WTC11 (cell line): ENCODE data around the gene IPO11. TPM values are rescaled to one million over a fixed set of nuclear protein-coding genes. Genes with fewer than 3 reads are reported as not detected.
A peak's percentile ranks its signal among the peaks of the same experiment; 100 is the strongest.
"Not testable (repeated sequence)": the region's sequence is repeated elsewhere in the genome, so short reads cannot be mapped to it uniquely, and the experiment has no call there.

ENCODE experiments used
- ATAC-seq: fragments of 200-7000 bp; cut with Tn5 transposase; 2 replicates; pipeline ENCODE4 v1.10.0; 2021; ENCODE audit warnings: mild to moderate bottlenecking, moderate library complexity
- CTCF ChIA-PET: fragments of 300-600 bp; sonication (Branson Sonifier 250); formaldehyde crosslinking; loops from one replicate; lab custom pipeline; 2021; ENCODE audit warnings: antibody characterized with exemption; lab: Charles Lee
- POLR2A ChIA-PET: fragments of 350-600 bp; sonication (Branson Sonifier 250); formaldehyde crosslinking; loops from one replicate; lab custom pipeline; 2021; ENCODE audit warnings: antibody characterized with exemption; lab: Charles Lee
- DNase-seq: peaks from one replicate; pipeline ENCODE4 v3.0.0; 2021; ENCODE audit warnings: low spot score
- H3K27ac Mint-ChIP-seq: 2 replicates; pipeline ENCODE4 v1.8.0; 2021; ENCODE audit warnings: mixed read lengths
- H3K27me3 Mint-ChIP-seq: 2 replicates; pipeline ENCODE4 v1.8.0; 2021; ENCODE audit warnings: low read depth, mild to moderate bottlenecking, moderate library complexity, mixed read lengths
- H3K36me3 Mint-ChIP-seq: 2 replicates; pipeline ENCODE4 v1.8.0; 2021; ENCODE audit warnings: mixed read lengths
- H3K4me1 Mint-ChIP-seq: 2 replicates; pipeline ENCODE4 v1.8.0; 2022; ENCODE audit warnings: mixed read lengths
- H3K4me3 Mint-ChIP-seq: 2 replicates; pipeline ENCODE4 v1.8.0; 2021; ENCODE audit warnings: mild to moderate bottlenecking, moderate library complexity, mixed read lengths
- H3K9me3 Mint-ChIP-seq: 2 replicates; pipeline ENCODE4 v1.8.0; 2021; ENCODE audit warnings: mixed read lengths
- EMX1 ChIP-seq: fragments of 250-450 bp; sonication (Bioruptor Pico); IDR thresholded peaks from 2 replicates; pipeline ENCODE4 v1.8.0; 2021; ENCODE audit warnings: mild to moderate bottlenecking
- FOXJ3 ChIP-seq: sonication (generic); formaldehyde crosslinking; IDR thresholded peaks from 2 replicates; pipeline ENCODE4 v1.9.0; 2021; ENCODE audit warnings: missing genetic modification reagents, mild to moderate bottlenecking, borderline replicate concordance
- GABPB1 ChIP-seq: sonication (generic); formaldehyde crosslinking; IDR thresholded peaks from 2 replicates; pipeline ENCODE4 v1.8.1; 2023; ENCODE audit warnings: mild to moderate bottlenecking, missing genetic modification reagents
- IRF2 ChIP-seq: sonication (generic); formaldehyde crosslinking; IDR thresholded peaks from 2 replicates; pipeline ENCODE4 v1.8.0; 2022; ENCODE audit warnings: low read depth, missing genetic modification reagents, borderline replicate concordance
- JUN ChIP-seq: sonication (generic); formaldehyde crosslinking; IDR thresholded peaks from 2 replicates; pipeline ENCODE4 v1.8.0; 2023; ENCODE audit warnings: mild to moderate bottlenecking, missing genetic modification reagents
- NR2C2 ChIP-seq: sonication (generic); formaldehyde crosslinking; IDR thresholded peaks from 2 replicates; pipeline ENCODE4 v1.8.0; 2022; ENCODE audit warnings: mild to moderate bottlenecking, missing genetic modification reagents
- OVOL2 ChIP-seq: fragments of 250-450 bp; sonication (Bioruptor Pico); IDR thresholded peaks from 2 replicates; pipeline ENCODE4 v1.9.0; 2021; ENCODE audit warnings: mild to moderate bottlenecking, borderline replicate concordance
- TEAD1 ChIP-seq: sonication (generic); formaldehyde crosslinking; IDR thresholded peaks from 2 replicates; pipeline ENCODE4 v1.8.0; 2022; ENCODE audit warnings: mild to moderate bottlenecking, missing genetic modification reagents
- TEAD4 ChIP-seq: sonication (generic); formaldehyde crosslinking; IDR thresholded peaks from 2 replicates; pipeline ENCODE4 v1.8.0; 2022; ENCODE audit warnings: mild to moderate bottlenecking, missing genetic modification reagents
- ZNF281 ChIP-seq: sonication (generic); formaldehyde crosslinking; IDR thresholded peaks from 2 replicates; pipeline ENCODE4 v1.8.0; 2023; ENCODE audit warnings: mild to moderate bottlenecking, missing genetic modification reagents
- total RNA-seq: library from RNA; stranded (reverse); gene quantifications from 3 replicates; pipeline ENCODE4 v1.2.3, GENCODE V29; 2021
- TF ChIP-seq, protein P1 (sequence below): fragments of 250-450 bp; sonication (Bioruptor Pico); conservative IDR thresholded peaks from 2 replicates; pipeline ENCODE4 v1.9.0; 2021; ENCODE audit warnings: mild to moderate bottlenecking
- TF ChIP-seq, protein P2 (sequence below): sonication (generic); formaldehyde crosslinking; IDR thresholded peaks from 2 replicates; pipeline ENCODE4 v1.8.1; 2022; ENCODE audit warnings: mild to moderate bottlenecking, moderate library complexity, missing genetic modification reagents
- TF ChIP-seq, protein P3 (sequence below): sonication (generic); formaldehyde crosslinking; IDR thresholded peaks from 2 replicates; pipeline ENCODE4 v1.8.0; 2022; ENCODE audit warnings: mild to moderate bottlenecking, missing genetic modification reagents
- TF ChIP-seq, protein P4 (sequence below): fragments of 200-600 bp; IDR thresholded peaks from 2 replicates; pipeline ENCODE4 v1.8.0; 2022; ENCODE audit warnings: antibody characterized with exemption

IPO11 gene
- total RNA-seq, 1 experiment from 2014 or later: 61.9 TPM

- peaks cover 8% of the 10 kb centered on the region for H3K27me3 Mint-ChIP-seq
- no peak overlapping the region for H3K27ac Mint-ChIP-seq
- H3K9me3 Mint-ChIP-seq: peaks cover 41% of the 10 kb centered on the region
- H3K4me3 Mint-ChIP-seq: no peak overlapping the region
- peaks cover 32% of the 10 kb centered on the region for H3K36me3 Mint-ChIP-seq
- no peak for DNase-seq
- TF ChIP-seq EMX1 (CRISPR knock-in tag): no peak
- TF ChIP-seq ZNF281 (CRISPR knock-in tag): no peak
- TF ChIP-seq, protein P1, sequence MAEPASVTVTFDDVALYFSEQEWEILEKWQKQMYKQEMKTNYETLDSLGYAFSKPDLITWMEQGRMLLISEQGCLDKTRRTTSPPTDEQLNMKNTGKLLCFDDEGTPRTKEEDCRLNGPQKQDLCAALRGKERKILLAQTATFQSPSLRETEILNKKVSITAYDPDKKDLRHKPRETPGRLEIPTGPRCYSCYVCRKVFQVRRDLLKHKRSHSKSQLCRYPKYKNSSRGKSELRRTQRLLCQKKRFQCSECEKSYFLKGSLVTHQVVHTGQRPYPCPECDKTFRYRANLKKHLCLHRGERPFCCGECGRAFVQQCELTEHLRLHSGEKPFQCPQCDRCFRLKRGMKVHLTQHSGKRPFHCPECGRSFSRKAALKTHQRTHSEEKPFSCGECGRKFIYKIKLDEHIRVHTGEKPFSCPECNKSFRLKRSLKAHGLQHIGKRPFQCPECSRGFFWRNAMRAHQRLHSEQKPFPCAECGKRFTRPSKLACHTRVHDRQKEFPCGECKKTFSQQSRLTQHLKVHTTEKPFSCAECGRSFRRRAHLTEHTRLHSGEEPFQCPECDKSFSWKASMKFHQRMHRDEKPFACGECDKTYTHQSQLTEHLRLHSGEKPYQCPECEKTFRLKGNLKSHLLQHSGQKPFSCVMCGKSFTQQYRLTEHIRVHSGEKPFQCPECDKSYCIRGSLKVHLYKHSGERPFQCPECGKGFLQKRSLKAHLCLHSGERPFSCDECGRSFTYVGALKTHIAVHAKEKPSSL (CRISPR knock-in tag): no peak
- TF ChIP-seq OVOL2 (CRISPR knock-in tag): no peak
- no peak for TF ChIP-seq FOXJ3
- peak; percentile 81 for TF ChIP-seq GABPB1 (CRISPR knock-in tag)
- ChIA-PET POLR2A (interaction anchor here (0.6 kb wide), 1 partner anchor 1277 kb away, joined by 3 read pairs; no protein-coding TSS in a partner anchor), CTCF (no interaction called here)
- peaks cover 21% of the 10 kb centered on the region for H3K4me1 Mint-ChIP-seq
- no peak for ATAC-seq
These were observed 240.7 kb downstream of the IPO11 start for GRCh38 chr5:62653001-62653863.

GRCh38 chr5:62653864-62654575 is 241.5 kb downstream of the IPO11 start:
- peaks cover 8% of the 10 kb centered on the region for H3K27me3 Mint-ChIP-seq
- POLR2A ChIA-PET: no interaction called here
- peaks cover 34% of the 10 kb centered on the region for H3K36me3 Mint-ChIP-seq
- DNase-seq: no peak
- peaks cover 49% of the 10 kb centered on the region for H3K9me3 Mint-ChIP-seq
- no peak overlapping the region for H3K4me3 Mint-ChIP-seq
- H3K4me1 Mint-ChIP-seq: peaks cover 16% of the 10 kb centered on the region
- no peak overlapping the region for H3K27ac Mint-ChIP-seq
- TF ChIP-seq JUN (CRISPR knock-in tag): no peak
- TF ChIP-seq, all 79 proteins: peak for 0
- no peak for ATAC-seq
- CTCF ChIA-PET: no interaction called here

- H3K4me1 Mint-ChIP-seq, H3K27ac Mint-ChIP-seq, DNase-seq, H3K27me3 Mint-ChIP-seq, POLR2A ChIA-PET, ATAC-seq, H3K4me3 Mint-ChIP-seq, CTCF ChIA-PET: not testable (repeated sequence)
- H3K9me3 Mint-ChIP-seq: peaks cover 50% of the 10 kb centered on the region
- H3K36me3 Mint-ChIP-seq: peaks cover 37% of the 10 kb centered on the region
These were observed 245.2 kb downstream of the IPO11 start for GRCh38 chr5:62657772-62658171.

DNA sequence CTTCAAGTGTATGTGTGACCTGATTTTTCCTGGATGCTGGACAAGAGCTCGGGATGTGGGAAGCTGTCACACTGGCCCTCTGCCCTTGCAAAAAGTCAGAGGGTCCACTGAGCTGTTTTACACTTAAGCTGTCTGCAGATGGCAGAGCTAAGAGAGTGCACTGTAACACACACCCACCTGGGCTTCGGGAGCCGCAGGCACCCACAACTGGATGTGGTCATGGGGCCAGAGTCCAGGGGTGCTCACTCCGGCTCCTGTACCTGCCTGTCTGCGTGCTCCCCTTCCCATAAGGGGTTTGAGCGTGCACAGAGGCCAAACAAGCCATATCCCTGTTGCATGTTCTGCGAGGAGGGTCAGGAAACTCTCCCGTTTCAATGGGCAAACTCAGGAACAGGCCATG is 248.6 kb downstream of the IPO11 start:
- Mint-ChIP-seq H3K4me1 (no peaks in the 10 kb centered on the region), H3K27ac (no peak overlapping the region), H3K27me3 (peaks cover 3% of the 10 kb centered on the region), H3K9me3 (peaks cover 24% of the 10 kb centered on the region), H3K36me3 (peaks cover 19% of the 10 kb centered on the region), H3K4me3 (no peak overlapping the region)
- DNase-seq (no peak), ATAC-seq (peak; percentile 91)
- ChIA-PET POLR2A (no interaction called here), CTCF (interaction anchor here (0.9 to 1.4 kb wide), 2 partner anchors 58 to 118 kb away, joined by 3 to 6 read pairs; no protein-coding TSS in a partner anchor)
- TF ChIP-seq TEAD4 (CRISPR knock-in tag) (no peak), TEAD1 (CRISPR knock-in tag) (no peak), NR2C2 (no peak), IRF2 (no peak)
- TF ChIP-seq, protein P2, sequence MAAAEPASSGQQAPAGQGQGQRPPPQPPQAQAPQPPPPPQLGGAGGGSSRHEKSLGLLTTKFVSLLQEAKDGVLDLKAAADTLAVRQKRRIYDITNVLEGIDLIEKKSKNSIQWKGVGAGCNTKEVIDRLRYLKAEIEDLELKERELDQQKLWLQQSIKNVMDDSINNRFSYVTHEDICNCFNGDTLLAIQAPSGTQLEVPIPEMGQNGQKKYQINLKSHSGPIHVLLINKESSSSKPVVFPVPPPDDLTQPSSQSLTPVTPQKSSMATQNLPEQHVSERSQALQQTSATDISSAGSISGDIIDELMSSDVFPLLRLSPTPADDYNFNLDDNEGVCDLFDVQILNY (CRISPR knock-in tag): no peak
- TF ChIP-seq, protein P3, sequence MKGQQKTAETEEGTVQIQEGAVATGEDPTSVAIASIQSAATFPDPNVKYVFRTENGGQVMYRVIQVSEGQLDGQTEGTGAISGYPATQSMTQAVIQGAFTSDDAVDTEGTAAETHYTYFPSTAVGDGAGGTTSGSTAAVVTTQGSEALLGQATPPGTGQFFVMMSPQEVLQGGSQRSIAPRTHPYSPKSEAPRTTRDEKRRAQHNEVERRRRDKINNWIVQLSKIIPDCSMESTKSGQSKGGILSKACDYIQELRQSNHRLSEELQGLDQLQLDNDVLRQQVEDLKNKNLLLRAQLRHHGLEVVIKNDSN: no peak
- TF ChIP-seq, protein P4, sequence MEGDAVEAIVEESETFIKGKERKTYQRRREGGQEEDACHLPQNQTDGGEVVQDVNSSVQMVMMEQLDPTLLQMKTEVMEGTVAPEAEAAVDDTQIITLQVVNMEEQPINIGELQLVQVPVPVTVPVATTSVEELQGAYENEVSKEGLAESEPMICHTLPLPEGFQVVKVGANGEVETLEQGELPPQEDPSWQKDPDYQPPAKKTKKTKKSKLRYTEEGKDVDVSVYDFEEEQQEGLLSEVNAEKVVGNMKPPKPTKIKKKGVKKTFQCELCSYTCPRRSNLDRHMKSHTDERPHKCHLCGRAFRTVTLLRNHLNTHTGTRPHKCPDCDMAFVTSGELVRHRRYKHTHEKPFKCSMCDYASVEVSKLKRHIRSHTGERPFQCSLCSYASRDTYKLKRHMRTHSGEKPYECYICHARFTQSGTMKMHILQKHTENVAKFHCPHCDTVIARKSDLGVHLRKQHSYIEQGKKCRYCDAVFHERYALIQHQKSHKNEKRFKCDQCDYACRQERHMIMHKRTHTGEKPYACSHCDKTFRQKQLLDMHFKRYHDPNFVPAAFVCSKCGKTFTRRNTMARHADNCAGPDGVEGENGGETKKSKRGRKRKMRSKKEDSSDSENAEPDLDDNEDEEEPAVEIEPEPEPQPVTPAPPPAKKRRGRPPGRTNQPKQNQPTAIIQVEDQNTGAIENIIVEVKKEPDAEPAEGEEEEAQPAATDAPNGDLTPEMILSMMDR: no peak
